Activated B cell treated with CpG ODN at 0.5 μM for 24 hours (primary cell): Measurements from ENCODE around the gene KRTAP3-3. TPM values are rescaled to one million over a fixed set of nuclear protein-coding genes. Genes with fewer than 3 reads are reported as not detected.

ENCODE experiments used
- ATAC-seq: fragments of 200-7000 bp; cut with Tn5 transposase; one replicate; pipeline ENCODE4 v1.10.0; 2021; ENCODE audit warnings: low read depth, mild to moderate bottlenecking, moderate library complexity
- CTCF ChIA-PET: fragments of 350-600 bp; sonication (Branson Sonifier 250); formaldehyde crosslinking; loops from one replicate; lab custom pipeline; 2021; ENCODE audit warnings: antibody characterized with exemption; lab: Charles Lee
- POLR2A ChIA-PET: fragments of 350-600 bp; sonication (Branson Sonifier 250); formaldehyde crosslinking; loops from one replicate; lab custom pipeline; 2021; ENCODE audit warnings: antibody characterized with exemption; lab: Charles Lee
- DNase-seq: peaks from one replicate; pipeline ENCODE4 v3.0.0; 2022
- H3K27ac Mint-ChIP-seq: one replicate; pipeline ENCODE4 v1.8.0; 2020; ENCODE audit warnings: mixed read lengths
- H3K27me3 Mint-ChIP-seq: one replicate; pipeline ENCODE4 v1.8.0; 2021; ENCODE audit warnings: mixed read lengths
- H3K36me3 Mint-ChIP-seq: one replicate; pipeline ENCODE4 v1.8.0; 2021; ENCODE audit warnings: low read depth, mixed read lengths
- H3K4me1 Mint-ChIP-seq: one replicate; pipeline ENCODE4 v1.8.0; 2021; ENCODE audit warnings: mixed read lengths
- H3K4me3 Mint-ChIP-seq: one replicate; pipeline ENCODE4 v1.8.0; 2020; ENCODE audit warnings: mild to moderate bottlenecking, mixed read lengths
- H3K9me3 Mint-ChIP-seq: one replicate; pipeline ENCODE4 v1.8.0; 2020; ENCODE audit warnings: mixed read lengths
- CTCF ChIP-seq: fragments of 200-600 bp; IDR thresholded peaks from one replicate; pipeline ENCODE4 v1.8.0; 2022; ENCODE audit warnings: antibody characterized with exemption, mild to moderate bottlenecking
- intact Hi-C: fragments of 100-400 bp; cut with micrococcal nuclease; formaldehyde crosslinking; loops from one replicate; pipeline ENCODE4 v1.15.1; 2024
- total RNA-seq: library from RNA; stranded (reverse); gene quantifications from 2 replicates; pipeline ENCODE4 v1.2.3, GENCODE V29; 2022

The KRTAP3-3 gene
- total RNA-seq, 1 donor from 2014 or later: not detected

GRCh38 chr17:40950176-40950575 lies 43.8 kb downstream of the KRTAP3-3 start:
- no peaks in the 10 kb centered on the region for H3K4me1 Mint-ChIP-seq
- intact Hi-C loops: no loop called here
- no peak for DNase-seq
- ChIA-PET POLR2A (no interaction called here), CTCF (no interaction called here)
- H3K27me3 Mint-ChIP-seq: peaks cover 45% of the 10 kb centered on the region
- no peak for TF ChIP-seq CTCF
- no peak overlapping the region for H3K4me3 Mint-ChIP-seq
- no peaks in the 10 kb centered on the region for H3K36me3 Mint-ChIP-seq
- no peak overlapping the region for H3K27ac Mint-ChIP-seq
- no peak for ATAC-seq
- no peaks in the 10 kb centered on the region for H3K9me3 Mint-ChIP-seq

GRCh38 chr17:40949418-40949817 lies 44.5 kb downstream of the KRTAP3-3 start:
- no peak for TF ChIP-seq CTCF
- Mint-ChIP-seq H3K9me3 (no peaks in the 10 kb centered on the region), H3K27me3 (peaks cover 48% of the 10 kb centered on the region), H3K4me1 (no peaks in the 10 kb centered on the region), H3K4me3 (no peak overlapping the region), H3K36me3 (no peaks in the 10 kb centered on the region), H3K27ac (no peak overlapping the region)
- intact Hi-C loops: no loop called here
- CTCF ChIA-PET: no interaction called here
- no peak for DNase-seq
- POLR2A ChIA-PET: no interaction called here
- no peak for ATAC-seq

- no peaks in the 10 kb centered on the region for H3K9me3 Mint-ChIP-seq
- H3K4me1 Mint-ChIP-seq: no peaks in the 10 kb centered on the region
- POLR2A ChIA-PET: no interaction called here
- no peak overlapping the region for H3K4me3 Mint-ChIP-seq
- TF ChIP-seq CTCF: no peak
- intact Hi-C loops: no loop called here
- no peak for ATAC-seq
- H3K27me3 Mint-ChIP-seq: peaks cover 46% of the 10 kb centered on the region
- H3K27ac Mint-ChIP-seq: no peak overlapping the region
- CTCF ChIA-PET: no interaction called here
- no peaks in the 10 kb centered on the region for H3K36me3 Mint-ChIP-seq
- no peak for DNase-seq
Measured at GRCh38 chr17:40947929-40948328, 46.0 kb downstream of the KRTAP3-3 start.

GRCh38 chr17:40945414-40945813 lies 48.5 kb downstream of the KRTAP3-3 start:
- Mint-ChIP-seq H3K36me3 (no peaks in the 10 kb centered on the region), H3K27ac (no peak overlapping the region), H3K9me3 (no peaks in the 10 kb centered on the region), H3K4me3 (no peak overlapping the region), H3K27me3 (peaks cover 47% of the 10 kb centered on the region), H3K4me1 (no peaks in the 10 kb centered on the region)
- no peak for TF ChIP-seq CTCF
- DNase-seq (no peak), ATAC-seq (no peak)
- CTCF ChIA-PET: no interaction called here
- POLR2A ChIA-PET: no interaction called here
- intact Hi-C loops: no loop called here

GRCh38 chr17:40944531-40944930 lies 49.4 kb downstream of the KRTAP3-3 start:
- Mint-ChIP-seq H3K9me3 (no peaks in the 10 kb centered on the region), H3K4me1 (no peaks in the 10 kb centered on the region), H3K36me3 (no peaks in the 10 kb centered on the region), H3K27ac (no peak overlapping the region), H3K4me3 (no peak overlapping the region), H3K27me3 (peaks cover 41% of the 10 kb centered on the region)
- no peak for ATAC-seq
- intact Hi-C loops: no loop called here
- ChIA-PET POLR2A (no interaction called here), CTCF (no interaction called here)
- DNase-seq: no peak
- no peak for TF ChIP-seq CTCF

Other genes with a start within 250 kb of the KRTAP3-3 start
- gene KRT25, start 238.8 kb downstream of the KRTAP3-3 start, total RNA-seq: not detected in 2 replicates
- not detected in 2 replicates for gene KRT26, start 222.0 kb downstream of the KRTAP3-3 start, total RNA-seq
- gene KRT27, start 211.6 kb downstream of the KRTAP3-3 start, total RNA-seq: not detected in 2 replicates
- not detected in 2 replicates for gene KRT28, start 194.2 kb downstream of the KRTAP3-3 start, total RNA-seq
- gene KRT10, start 171.6 kb downstream of the KRTAP3-3 start, total RNA-seq: 40.7 and 46.7 TPM in 2 replicates
- not detected in 2 replicates for gene KRT12, start 126.9 kb downstream of the KRTAP3-3 start, total RNA-seq
- not detected in 2 replicates for gene KRT20, start 108.9 kb downstream of the KRTAP3-3 start, total RNA-seq
- gene KRT23, start 56.5 kb downstream of the KRTAP3-3 start, total RNA-seq: not detected in 2 replicates
- not detected in 2 replicates for gene KRT39, start 27.2 kb downstream of the KRTAP3-3 start, total RNA-seq
- not detected in 2 replicates for gene KRT40, start 9.8 kb downstream of the KRTAP3-3 start, total RNA-seq
- not detected in 2 replicates for gene KRTAP3-2, start 5.7 kb upstream of the KRTAP3-3 start, total RNA-seq
- gene KRTAP3-1, start 15.0 kb upstream of the KRTAP3-3 start, total RNA-seq: not detected in 2 replicates
- gene KRTAP1-5, start 33.0 kb upstream of the KRTAP3-3 start, total RNA-seq: not detected in 2 replicates
- not detected in 2 replicates for gene KRTAP1-4, start 36.0 kb upstream of the KRTAP3-3 start, total RNA-seq
- not detected in 2 replicates for gene KRTAP1-3, start 40.7 kb upstream of the KRTAP3-3 start, total RNA-seq
- gene KRTAP1-1, start 47.3 kb upstream of the KRTAP3-3 start, total RNA-seq: not detected in 2 replicates
- not detected in 2 replicates for gene KRTAP2-1, start 53.2 kb upstream of the KRTAP3-3 start, total RNA-seq
- gene KRTAP2-2, start 61.1 kb upstream of the KRTAP3-3 start, total RNA-seq: not detected in 2 replicates
- not detected in 2 replicates for gene KRTAP2-3, start 66.0 kb upstream of the KRTAP3-3 start, total RNA-seq
- not detected in 2 replicates for gene KRTAP2-4, start 71.7 kb upstream of the KRTAP3-3 start, total RNA-seq
- not detected in 2 replicates for gene KRTAP4-7, start 90.0 kb upstream of the KRTAP3-3 start, total RNA-seq
- not detected in 2 replicates for gene KRTAP4-8, start 104.0 kb upstream of the KRTAP3-3 start, total RNA-seq
- gene KRTAP4-16, start 108.0 kb upstream of the KRTAP3-3 start, total RNA-seq: not detected in 2 replicates
- not detected in 2 replicates for gene KRTAP4-9, start 111.2 kb upstream of the KRTAP3-3 start, total RNA-seq
- not detected in 2 replicates for gene KRTAP4-11, start 124.2 kb upstream of the KRTAP3-3 start, total RNA-seq
- not detected in 2 replicates for gene KRTAP4-12, start 130.0 kb upstream of the KRTAP3-3 start, total RNA-seq
- gene KRTAP4-6, start 146.4 kb upstream of the KRTAP3-3 start, total RNA-seq: not detected in 2 replicates
- gene KRTAP4-5, start 155.7 kb upstream of the KRTAP3-3 start, total RNA-seq: not detected in 2 replicates
- gene KRTAP4-4, start 166.6 kb upstream of the KRTAP3-3 start, total RNA-seq: not detected in 2 replicates
- gene KRTAP4-3, start 174.1 kb upstream of the KRTAP3-3 start, total RNA-seq: not detected in 2 replicates
- gene KRTAP4-2, start 184.1 kb upstream of the KRTAP3-3 start, total RNA-seq: not detected in 2 replicates
- not detected in 2 replicates for gene KRTAP4-1, start 190.7 kb upstream of the KRTAP3-3 start, total RNA-seq
- gene KRTAP9-1, start 195.7 kb upstream of the KRTAP3-3 start, total RNA-seq: not detected in 2 replicates
- not detected in 2 replicates for gene KRTAP9-2, start 232.5 kb upstream of the KRTAP3-3 start, total RNA-seq
- gene KRTAP9-3, start 238.3 kb upstream of the KRTAP3-3 start, total RNA-seq: not detected in 2 replicates
- not detected in 2 replicates for gene KRTAP9-8, start 243.8 kb upstream of the KRTAP3-3 start, total RNA-seq